IMR-90 (cell line): ENCODE data around the gene RAB3GAP2.

Source experiments
- CEBPB ChIP-seq: IDR thresholded peaks from 2 replicates; pipeline ENCODE4 v1.6.1; 2012; ENCODE audit warnings: low read depth, low read length, improper control_type of control experiment
- CTCF ChIP-seq: conservative IDR thresholded peaks from 2 replicates; pipeline ENCODE4 v1.5.1; 2012; ENCODE audit warnings: mild to moderate bottlenecking, low read depth, low read length, improper control_type of control experiment
- ELK1 ChIP-seq: fragments of 150-350 bp; IDR thresholded peaks from 2 replicates; pipeline ENCODE4 v1.6.1; 2016; ENCODE audit warnings: low read depth, mild to moderate bottlenecking, low read length, moderate library complexity, borderline replicate concordance
- FOS ChIP-seq: fragments of 150-350 bp; IDR thresholded peaks from 2 replicates; pipeline ENCODE4 v1.6.1; 2016; ENCODE audit warnings: low read depth, low read length
- MAFK ChIP-seq: IDR thresholded peaks from 2 replicates; pipeline ENCODE4 v1.6.1; 2012; ENCODE audit warnings: low read depth, low read length, improper control_type of control experiment
- MAZ ChIP-seq: IDR thresholded peaks from 2 replicates; pipeline ENCODE4 v1.6.1; 2012; ENCODE audit warnings: low read depth, mild to moderate bottlenecking, low read length, improper control_type of control experiment, moderate library complexity, borderline replicate concordance
- MXI1 ChIP-seq: IDR thresholded peaks from 2 replicates; pipeline ENCODE4 v1.6.1; 2012; ENCODE audit warnings: low read depth, mild to moderate bottlenecking, low read length, moderate library complexity, borderline replicate concordance
- POLR2A ChIP-seq: IDR thresholded peaks from 2 replicates; pipeline ENCODE4 v1.6.1; 2012; ENCODE audit warnings: mild to moderate bottlenecking, low read depth, low read length
- RAD21 ChIP-seq: IDR thresholded peaks from 2 replicates; pipeline ENCODE4 v1.6.1; 2012; ENCODE audit warnings: low read length, improper control_type of control experiment
- RCOR1 ChIP-seq: IDR thresholded peaks from 2 replicates; pipeline ENCODE4 v1.6.1; 2012; ENCODE audit warnings: mild to moderate bottlenecking, low read length, improper control_type of control experiment; ENCODE audit not compliant: insufficient replicate concordance
- RFX5 ChIP-seq: IDR thresholded peaks from 2 replicates; pipeline ENCODE4 v1.8.0; 2012; ENCODE audit warnings: low read depth, mild to moderate bottlenecking, low read length, moderate library complexity
- SMC3 ChIP-seq: fragments of 150-350 bp; IDR thresholded peaks from 2 replicates; pipeline ENCODE4 v1.6.1; 2016; ENCODE audit warnings: low read depth, mild to moderate bottlenecking, antibody characterized with exemption, low read length, moderate library complexity
- USF2 ChIP-seq: fragments of 150-350 bp; IDR thresholded peaks from 2 replicates; pipeline ENCODE4 v1.6.1; 2017; ENCODE audit warnings: mild to moderate bottlenecking, antibody characterized with exemption, low read length, low read depth

GRCh38 chr1:220290140-220290761 lies 18.0 kb upstream of the RAB3GAP2 start:
- TF ChIP-seq CTCF: no peak
- TF ChIP-seq RFX5: no peak
- no peak for TF ChIP-seq POLR2A
- TF ChIP-seq RAD21: no peak
- TF ChIP-seq SMC3: no peak
- no peak for TF ChIP-seq MAFK
- no peak for TF ChIP-seq MAZ
- no peak for TF ChIP-seq RCOR1
- TF ChIP-seq USF2: no peak
- no peak for TF ChIP-seq MXI1
- no peak for TF ChIP-seq ELK1
- TF ChIP-seq CEBPB: no peak
- TF ChIP-seq FOS: no peak
